GM12892 (cell line): ENCODE data around the gene EMC10.

Experiments used
- DNase-seq: peaks from one replicate; pipeline ENCODE4 v3.0.0; 2011; ENCODE audit not compliant: insufficient read length
- FAIRE-seq: peaks from 2 replicates; lab custom pipeline; 2011; peaks lifted over from hg19 to GRCh38; lab: Jason Lieb, UNC
- POLR2A ChIP-seq: IDR thresholded peaks from 2 replicates; pipeline ENCODE4 v1.6.1; 2011; ENCODE audit warnings: low read depth, low read length, control low read depth
- POLR2AphosphoS5 ChIP-seq: IDR thresholded peaks from 2 replicates; pipeline ENCODE4 v1.6.1; 2011; ENCODE audit warnings: low read depth, low read length, control low read depth
- TAF1 ChIP-seq: IDR thresholded peaks from 2 replicates; pipeline ENCODE4 v1.6.1; 2011; ENCODE audit warnings: low read depth, mild to moderate bottlenecking, control low read depth, low read length, borderline replicate concordance

Gene EMC10

DNA sequence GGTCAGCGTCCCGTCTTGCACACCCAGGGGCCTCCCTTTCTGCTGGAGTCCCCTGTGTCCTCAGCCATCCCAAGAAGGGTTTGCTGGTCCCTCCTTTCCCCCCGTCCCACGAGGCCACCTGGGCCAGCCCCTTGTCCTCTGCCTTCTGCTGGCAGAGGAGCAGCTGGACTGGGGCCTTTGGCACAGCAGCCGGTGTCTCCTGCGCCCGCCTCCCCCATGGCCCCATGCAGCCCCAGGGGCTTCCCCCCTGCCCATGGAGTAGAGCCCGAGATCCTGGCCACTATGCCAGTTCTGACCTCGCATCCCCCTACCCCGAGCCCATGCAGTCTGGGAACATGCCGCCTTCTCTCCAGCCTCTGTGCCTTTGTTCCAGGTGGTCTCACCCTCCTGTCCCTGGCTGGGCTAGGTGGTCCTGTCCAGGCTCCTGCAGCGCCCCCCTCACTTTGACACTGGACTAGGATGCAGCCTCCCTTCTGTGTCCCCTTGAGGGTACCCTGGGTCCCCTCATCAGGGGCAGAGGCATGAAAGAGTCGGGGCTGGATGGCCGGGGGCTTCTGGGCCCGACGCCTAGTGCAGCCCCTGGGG, 6.1 kb downstream of the EMC10 start:
- FAIRE-seq: no peak
- TF ChIP-seq POLR2AphosphoS5: no peak
- TF ChIP-seq POLR2A: no peak
- no peak for TF ChIP-seq TAF1
- no peak for DNase-seq

DNA sequence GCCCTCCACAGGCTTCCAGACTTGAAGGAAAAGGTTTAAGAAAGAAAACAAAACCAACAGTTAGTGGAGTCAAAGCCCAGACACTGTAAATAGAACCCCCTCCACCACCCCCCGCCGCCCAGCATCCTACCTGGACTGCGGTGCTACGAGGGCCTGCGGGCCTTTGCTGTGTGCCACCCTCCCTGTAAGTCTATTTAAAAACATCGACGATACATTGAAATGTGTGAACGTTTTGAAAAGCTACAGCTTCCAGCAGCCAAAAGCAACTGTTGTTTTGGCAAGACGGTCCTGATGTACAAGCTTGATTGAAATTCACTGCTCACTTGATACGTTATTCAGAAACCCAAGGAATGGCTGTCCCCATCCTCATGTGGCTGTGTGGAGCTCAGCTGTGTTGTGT, 6.6 kb downstream of the EMC10 start:
- DNase-seq (no peak), FAIRE-seq (no peak)
- TF ChIP-seq TAF1 (no peak), POLR2A (no peak), POLR2AphosphoS5 (no peak)

DNA sequence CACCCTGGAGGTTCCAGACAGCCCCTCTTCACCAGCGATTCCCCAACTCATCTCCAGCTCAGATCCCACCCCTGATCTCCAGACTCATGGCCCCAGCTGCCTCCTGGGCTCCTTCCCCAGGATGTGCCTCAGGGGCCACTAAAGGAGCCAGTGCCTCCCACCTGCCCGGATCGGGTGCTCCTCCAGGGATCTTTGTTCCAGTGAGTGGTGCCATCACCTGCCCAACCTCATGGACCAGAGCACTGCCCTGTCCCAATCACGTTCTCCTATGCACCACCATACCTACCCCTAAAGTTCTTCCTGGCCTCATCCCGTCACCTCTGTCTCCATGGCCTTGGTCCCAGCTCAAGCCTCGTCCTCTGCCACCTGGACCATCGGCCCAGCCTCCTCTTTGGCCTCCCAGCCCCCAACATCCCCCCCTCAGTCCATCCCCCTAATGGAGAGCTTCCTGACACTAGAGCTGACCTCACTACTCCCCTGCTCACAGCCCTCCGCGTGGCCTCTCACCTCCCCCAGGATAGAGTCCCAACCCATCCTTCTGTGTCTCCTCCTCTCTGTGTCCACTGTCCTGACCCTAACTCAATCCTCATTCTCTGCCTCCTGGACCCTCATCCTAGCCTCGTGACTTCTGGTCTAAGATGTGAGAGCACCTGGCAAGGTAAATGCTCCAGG, 9.1 kb downstream of the EMC10 start:
- FAIRE-seq (no peak), DNase-seq (no peak)
- no peak for TF ChIP-seq TAF1
- TF ChIP-seq POLR2A: 0 out of 2 replicates have a peak, but pooled peaks have one; percentile 13

DNA sequence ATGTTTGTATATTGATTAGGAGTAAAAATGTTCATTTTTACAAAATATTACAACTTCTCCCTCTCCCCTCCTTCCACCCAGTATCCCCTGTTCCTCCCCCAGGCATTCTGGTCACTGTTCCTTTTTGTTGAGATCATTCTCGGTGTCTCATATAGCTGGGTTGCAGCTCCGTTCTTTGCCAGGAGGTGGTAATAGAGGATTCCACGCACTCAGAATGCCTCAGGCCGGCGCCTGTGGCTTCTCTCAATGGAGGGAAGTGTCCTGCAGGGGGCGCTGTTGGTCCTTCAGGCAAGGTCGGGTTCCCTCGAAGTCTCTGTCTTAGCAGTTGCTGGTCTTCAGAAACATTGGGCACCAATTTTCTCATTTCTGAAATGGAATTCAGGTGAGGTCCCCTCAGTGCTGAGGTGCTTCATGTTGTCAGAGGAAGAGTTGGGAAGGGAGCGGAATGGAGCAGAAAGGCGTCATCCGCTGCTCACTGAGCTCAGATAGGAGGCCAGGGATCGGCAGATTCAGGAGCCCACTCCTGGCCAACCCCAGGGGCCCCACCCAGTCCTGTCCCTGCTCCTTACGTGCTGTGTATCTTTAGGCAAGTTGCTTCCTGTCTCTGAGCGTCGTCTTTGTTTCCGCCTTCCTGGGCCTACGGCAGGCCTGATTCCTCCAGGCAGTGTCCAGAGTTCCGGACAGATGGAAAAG, 10.7 kb downstream of the EMC10 start:
- DNase-seq: no peak
- TF ChIP-seq POLR2A (no peak), POLR2AphosphoS5 (no peak), TAF1 (no peak)
- FAIRE-seq: no peak

DNA sequence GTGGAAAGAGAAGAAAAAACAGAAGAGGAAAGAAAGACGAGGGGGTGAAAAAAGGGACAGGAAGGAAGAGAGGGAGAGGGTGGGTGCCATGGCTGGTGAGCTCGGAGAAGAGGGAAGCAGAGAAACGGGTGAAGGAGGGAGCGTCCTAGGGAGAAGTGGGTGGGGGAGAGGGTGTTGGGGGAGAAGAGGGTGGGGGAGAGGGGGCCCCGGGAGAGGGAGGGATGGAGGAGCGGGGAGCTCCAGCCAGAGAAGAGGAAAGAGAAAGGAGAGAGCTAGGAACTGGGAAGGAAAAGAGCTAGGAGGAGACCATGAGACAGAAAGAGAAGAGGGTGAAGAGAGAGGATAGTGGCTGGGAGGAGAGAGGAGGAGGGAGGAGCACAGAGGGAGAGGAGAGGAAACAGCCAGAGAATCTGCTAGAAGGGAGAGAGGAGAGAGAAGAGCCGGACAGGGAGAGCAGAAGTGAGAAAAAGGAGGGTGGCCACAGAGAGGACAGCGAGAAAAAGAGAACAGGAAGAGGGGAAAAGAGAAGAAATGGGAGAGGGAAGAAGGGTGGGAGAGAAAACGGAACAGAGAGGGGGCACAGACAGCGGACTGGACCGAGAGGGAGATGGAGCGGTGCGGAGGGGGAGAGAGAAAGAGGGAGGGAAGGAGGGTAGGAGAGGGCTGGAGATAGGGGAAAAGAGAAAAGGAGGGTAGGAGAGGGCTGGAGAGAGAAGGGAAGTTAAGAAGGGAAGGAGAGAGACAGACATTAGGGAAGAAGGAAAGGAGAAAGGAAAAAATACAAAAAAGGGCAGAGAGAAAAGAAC, 12.3 kb downstream of the EMC10 start:
- no peak for DNase-seq
- no peak for TF ChIP-seq POLR2A
- TF ChIP-seq TAF1: no peak
- TF ChIP-seq POLR2AphosphoS5: no peak
- FAIRE-seq: no peak

DNA sequence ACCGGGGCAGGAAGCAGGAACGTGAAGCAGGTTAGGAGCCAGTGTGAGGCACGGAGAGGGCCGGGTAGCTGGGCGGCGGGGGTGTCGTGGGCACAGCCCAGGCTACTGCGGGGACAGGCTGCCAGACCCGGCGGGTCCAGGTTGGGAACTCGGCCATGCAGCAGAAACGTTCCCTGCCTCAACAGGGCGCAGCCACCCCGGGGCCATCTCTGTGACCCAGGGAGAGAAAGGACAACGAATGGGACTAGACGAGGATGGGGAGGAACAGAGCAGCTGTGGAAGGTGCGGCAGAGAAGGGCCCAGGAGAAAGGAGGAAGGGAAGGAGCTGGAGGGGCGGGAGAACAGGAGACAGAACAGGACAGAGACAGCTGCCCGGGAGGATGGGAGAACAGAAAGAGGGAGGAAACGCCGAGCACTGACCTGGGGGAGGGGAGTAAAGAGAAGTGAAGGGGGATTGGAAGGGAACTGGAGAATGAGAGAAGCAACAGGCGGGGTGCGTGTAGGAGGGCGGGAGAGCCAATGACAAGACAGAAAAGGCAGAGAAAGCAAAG, 13.2 kb downstream of the EMC10 start:
- no peak for FAIRE-seq
- no peak for DNase-seq
- TF ChIP-seq TAF1 (no peak), POLR2AphosphoS5 (no peak), POLR2A (no peak)

DNA sequence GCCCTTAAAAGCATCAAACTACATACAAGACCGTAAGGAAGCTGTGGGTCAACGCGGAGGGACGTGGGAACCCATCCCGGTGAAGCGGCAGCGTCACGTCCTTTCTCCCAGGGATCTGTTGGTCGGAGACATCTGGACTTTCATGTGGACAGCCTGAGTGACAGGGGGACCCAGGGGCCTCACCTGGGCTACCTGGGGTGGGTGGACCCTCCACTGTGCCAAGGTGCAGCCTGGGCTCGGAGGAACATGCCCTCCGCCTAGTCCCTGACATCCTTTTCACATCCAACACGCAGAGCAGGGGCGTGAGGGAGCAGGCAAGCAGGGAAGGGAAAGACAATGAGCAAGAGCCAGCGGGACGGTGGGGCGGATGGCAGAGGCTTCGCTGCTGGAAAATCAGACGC, 14.1 kb downstream of the EMC10 start:
- FAIRE-seq (no peak), DNase-seq (no peak)
- TF ChIP-seq POLR2A (no peak), POLR2AphosphoS5 (no peak), TAF1 (no peak)

DNA sequence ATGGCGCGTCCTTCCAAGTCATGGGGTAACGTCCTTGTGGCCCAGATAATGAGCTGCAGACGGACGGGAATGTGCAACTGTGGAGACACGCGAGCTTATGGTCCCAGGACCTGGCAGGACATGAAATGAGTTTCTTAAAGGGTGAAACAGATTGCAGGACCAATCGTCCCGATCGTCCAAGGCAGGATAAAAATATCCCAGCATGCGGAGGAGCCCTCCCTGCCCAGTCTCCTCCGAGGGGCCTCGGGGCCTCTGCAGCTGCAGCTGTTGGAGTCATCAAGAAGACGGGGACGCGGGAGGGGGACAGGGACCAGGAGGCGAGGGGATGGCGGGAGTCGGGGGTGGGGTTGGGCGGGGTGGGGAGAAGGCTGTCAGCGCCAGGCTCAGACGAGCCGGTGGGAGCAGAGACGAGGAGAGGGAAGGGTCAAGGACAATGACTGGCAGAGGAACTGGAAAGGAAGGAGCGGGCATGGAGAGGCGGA, 14.7 kb downstream of the EMC10 start:
- FAIRE-seq: no peak
- TF ChIP-seq TAF1 (no peak), POLR2A (no peak), POLR2AphosphoS5 (no peak)
- no peak for DNase-seq

DNA sequence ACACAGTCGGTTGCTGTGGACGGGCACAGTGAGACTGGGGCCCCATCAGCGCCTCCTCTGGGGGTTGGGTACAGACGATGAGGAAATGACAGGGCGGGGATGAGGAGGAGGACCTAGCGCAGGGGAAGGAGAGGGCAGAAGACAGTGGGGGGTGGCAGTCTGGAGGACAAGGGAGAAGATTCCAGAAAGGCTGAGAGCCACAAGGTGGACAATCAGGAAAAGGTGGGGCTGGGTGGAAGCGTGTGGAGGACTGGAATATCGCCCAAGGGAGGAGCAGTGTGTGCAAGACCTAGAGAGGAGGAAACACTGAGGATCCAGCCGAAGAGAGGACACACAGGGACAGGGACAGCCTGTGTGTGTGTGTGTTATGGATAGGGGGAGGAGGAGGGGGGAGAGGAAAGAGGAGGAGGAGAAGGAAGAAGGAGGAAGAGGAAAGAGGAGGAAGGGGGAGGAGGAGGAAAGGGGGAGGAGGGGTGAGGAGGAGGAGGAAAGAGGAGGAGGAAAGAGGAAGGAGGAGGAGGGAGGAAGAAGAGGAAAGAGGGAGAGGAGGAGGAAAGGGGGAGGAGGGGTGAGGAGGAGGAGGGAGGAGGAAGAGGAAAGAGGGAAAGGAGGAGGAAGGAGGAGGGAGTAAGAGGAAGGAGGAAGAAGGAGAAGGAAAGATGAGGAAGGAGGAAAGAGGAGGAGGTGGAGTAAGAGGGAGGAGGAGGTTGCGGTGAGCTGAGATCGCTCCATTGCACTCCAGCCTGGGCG, 16.2 kb downstream of the EMC10 start:
- DNase-seq: no peak
- TF ChIP-seq POLR2AphosphoS5 (no peak), TAF1 (no peak), POLR2A (no peak)
- FAIRE-seq: no peak

DNA sequence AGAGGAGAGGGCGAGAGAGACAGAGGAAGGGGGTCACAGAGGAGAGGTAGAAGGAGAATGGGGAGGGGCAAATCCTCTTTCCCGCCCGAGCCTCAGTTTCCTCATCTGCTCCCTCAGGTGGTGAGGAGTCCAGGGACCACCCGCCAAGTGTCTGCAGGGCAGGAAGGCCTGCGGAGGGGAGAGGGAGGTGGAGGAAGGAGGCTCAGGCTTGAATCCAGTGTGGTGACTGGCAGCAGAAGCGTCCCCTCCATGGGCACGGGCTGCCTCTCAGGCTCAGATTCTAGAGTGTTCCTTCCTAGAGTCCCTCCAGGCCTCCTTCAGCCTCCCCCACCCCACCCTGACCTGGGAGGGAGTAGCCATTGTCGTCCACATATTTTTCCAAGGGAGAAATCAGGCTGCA, 16.9 kb downstream of the EMC10 start:
- TF ChIP-seq TAF1 (no peak), POLR2A (no peak), POLR2AphosphoS5 (no peak)
- DNase-seq: no peak
- no peak for FAIRE-seq
